AG09319 (cell line): ENCODE data around the gene CHURC1.

Experiments used
- DNase-seq: peaks from one replicate; pipeline ENCODE4 v3.0.0-alpha.2; 2010; ENCODE audit warnings: low read depth; ENCODE audit errors: extremely low read depth
- TF ChIP-seq, protein P1 (sequence below): IDR thresholded peaks from 2 replicates; pipeline ENCODE4 v1.5.1; 2011; ENCODE audit warnings: low read depth, mild to moderate bottlenecking, inconsistent platforms, low read length, moderate library complexity

Gene CHURC1

GRCh38 chr14:64952598-64953309, 38.5 kb downstream of the CHURC1 start:
- no peak for DNase-seq
- TF ChIP-seq, protein P1, sequence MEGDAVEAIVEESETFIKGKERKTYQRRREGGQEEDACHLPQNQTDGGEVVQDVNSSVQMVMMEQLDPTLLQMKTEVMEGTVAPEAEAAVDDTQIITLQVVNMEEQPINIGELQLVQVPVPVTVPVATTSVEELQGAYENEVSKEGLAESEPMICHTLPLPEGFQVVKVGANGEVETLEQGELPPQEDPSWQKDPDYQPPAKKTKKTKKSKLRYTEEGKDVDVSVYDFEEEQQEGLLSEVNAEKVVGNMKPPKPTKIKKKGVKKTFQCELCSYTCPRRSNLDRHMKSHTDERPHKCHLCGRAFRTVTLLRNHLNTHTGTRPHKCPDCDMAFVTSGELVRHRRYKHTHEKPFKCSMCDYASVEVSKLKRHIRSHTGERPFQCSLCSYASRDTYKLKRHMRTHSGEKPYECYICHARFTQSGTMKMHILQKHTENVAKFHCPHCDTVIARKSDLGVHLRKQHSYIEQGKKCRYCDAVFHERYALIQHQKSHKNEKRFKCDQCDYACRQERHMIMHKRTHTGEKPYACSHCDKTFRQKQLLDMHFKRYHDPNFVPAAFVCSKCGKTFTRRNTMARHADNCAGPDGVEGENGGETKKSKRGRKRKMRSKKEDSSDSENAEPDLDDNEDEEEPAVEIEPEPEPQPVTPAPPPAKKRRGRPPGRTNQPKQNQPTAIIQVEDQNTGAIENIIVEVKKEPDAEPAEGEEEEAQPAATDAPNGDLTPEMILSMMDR = no peak

DNA sequence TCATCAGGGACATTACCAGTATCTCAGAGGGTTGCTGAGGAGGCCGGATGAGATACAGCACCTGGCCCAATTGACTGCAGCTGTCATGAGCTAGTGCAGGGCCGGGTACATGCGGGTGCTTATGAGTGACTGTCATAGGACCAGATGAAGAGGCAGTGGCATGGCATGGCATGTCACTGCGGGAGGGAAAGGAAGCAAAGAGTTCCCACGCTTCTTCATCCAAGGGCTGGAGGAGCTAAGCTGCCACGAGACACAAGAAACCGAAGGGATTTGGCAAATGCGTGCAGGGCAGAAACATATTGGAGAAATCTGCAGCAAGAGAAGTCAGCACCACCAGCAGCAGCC, 39.0 kb downstream of the CHURC1 start:
- TF ChIP-seq, protein P1 = no peak
- no peak for DNase-seq

DNA sequence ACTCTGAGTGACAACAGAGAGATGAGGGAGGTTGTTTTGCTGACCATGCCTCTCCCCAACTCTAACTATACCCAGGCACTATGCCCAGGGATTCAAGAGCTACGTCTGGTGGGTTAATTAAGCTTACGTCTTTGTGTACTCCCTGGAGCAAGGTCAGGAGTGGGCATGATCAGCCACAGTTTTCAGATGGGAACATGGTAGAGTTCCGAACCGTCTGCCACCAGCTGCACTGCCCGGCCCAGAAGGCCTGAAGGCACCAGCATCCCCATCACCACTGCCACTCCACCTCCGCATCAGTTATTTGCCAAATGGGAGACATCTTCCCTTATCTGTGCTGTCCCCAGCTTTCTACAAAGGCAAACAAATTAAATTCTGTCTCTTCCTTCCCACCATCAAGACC, 39.4 kb downstream of the CHURC1 start:
- DNase-seq = no peak
- TF ChIP-seq, protein P1 = no peak

DNA sequence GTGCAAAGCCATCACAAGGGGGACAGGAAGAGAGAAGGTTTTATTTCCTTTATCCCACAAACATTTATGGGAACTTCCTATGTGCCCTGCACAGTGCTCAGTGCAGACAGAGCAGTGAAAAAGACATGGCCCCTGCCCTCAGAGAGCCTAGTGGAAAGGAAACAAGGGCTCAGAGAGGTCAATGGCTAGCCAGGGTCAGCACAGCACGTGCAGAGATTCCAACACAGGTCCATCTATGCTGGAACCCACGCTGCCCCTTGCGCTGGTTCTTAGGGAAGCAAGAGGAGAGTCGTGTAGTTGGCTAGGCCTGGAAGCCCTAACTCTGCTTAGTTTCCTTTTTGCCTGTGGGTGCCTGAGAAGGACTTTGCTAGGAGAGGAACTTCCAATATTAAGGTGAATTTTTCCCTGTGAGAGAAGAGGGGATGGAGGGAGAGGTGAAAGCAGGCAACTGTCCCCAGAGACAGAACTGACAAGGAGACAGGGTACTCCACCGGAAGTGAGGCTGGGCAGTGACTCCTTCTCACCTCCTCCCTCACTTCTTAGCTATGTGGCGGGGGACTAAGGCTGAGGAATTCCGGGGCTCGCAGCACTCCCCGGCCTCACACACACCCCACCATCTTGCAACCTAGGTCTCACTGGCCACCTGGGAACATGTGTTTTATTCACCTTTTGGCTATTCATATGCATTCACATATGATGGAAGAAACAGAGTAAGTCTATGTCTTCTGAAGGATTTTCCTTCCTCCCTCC, 40.4 kb downstream of the CHURC1 start:
- TF ChIP-seq, protein P1 = no peak
- DNase-seq = no peak

- DNase-seq = no peak
- TF ChIP-seq, protein P1 = no peak
Measured at GRCh38 chr14:64955297-64955696, 41.0 kb downstream of the CHURC1 start.

- DNase-seq = no peak
Measured at GRCh38 chr14:64956697-64957406, 42.6 kb downstream of the CHURC1 start.

More at GRCh38 chr14:64956697-64957406, 42.6 kb downstream of the CHURC1 start:
- TF ChIP-seq, protein P1 = no peak
